Measurements from ENCODE around the gene GCFC2.

The GCFC2 gene

GRCh38 chr2:75710577-75711253 lies at the start of gene GCFC2:
GCFC2 (minus strand) TSS chr2:75710915; CDS start chr2:75710855, 60 bp downstream.
- peak; percentile 32 for TF ChIP-seq CTCF (IDR thresholded peaks at IDR 0.05)
- H3K9me3 Mint-ChIP-seq: peaks cover 22% of the 10 kb centered on the region
- H3K27ac Mint-ChIP-seq: peak within 1 kb of the TSS; percentile 97
- H3K36me3 Mint-ChIP-seq (ENCODE audit: low read depth): peaks cover 30% of the 10 kb centered on the region
- H3K27me3 Mint-ChIP-seq (ENCODE audit: low read depth, poor library complexity): no peaks in the 10 kb centered on the region
- peak; percentile 84 for DNase-seq
- H3K4me3 Mint-ChIP-seq: peak within 1 kb of the TSS; percentile 84
- peaks cover 54% of the 10 kb centered on the region for H3K4me1 Mint-ChIP-seq

DNA sequence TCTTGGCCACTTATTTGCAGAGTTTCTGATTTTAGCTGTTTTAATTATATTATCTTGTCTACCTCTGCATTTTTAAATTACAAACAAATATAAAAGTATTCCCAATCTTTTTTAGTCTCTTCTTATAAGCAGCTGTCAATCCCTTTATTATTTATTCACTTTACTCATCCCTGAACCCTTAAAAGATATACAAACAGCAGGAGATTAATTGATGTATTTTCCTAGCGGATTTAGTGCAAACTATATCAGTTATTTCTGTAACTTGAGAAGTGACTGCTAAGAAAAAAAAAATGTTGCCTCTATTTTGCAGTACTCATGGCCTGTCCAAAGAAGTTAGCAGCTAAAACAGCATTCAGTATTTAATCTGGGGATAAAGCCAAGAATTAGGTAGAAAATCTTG lies 42.1 kb upstream of the GCFC2 start:
- Mint-ChIP-seq H3K9me3 (peaks cover 12% of the 10 kb centered on the region), H3K27me3 (ENCODE audit: low read depth, poor library complexity) (no peaks in the 10 kb centered on the region), H3K27ac (no peak overlapping the region), H3K36me3 (ENCODE audit: low read depth) (no peaks in the 10 kb centered on the region), H3K4me1 (peaks cover 22% of the 10 kb centered on the region), H3K4me3 (no peak overlapping the region)
- no peak for DNase-seq
- no peak for TF ChIP-seq CTCF (IDR thresholded peaks at IDR 0.05)

DNA sequence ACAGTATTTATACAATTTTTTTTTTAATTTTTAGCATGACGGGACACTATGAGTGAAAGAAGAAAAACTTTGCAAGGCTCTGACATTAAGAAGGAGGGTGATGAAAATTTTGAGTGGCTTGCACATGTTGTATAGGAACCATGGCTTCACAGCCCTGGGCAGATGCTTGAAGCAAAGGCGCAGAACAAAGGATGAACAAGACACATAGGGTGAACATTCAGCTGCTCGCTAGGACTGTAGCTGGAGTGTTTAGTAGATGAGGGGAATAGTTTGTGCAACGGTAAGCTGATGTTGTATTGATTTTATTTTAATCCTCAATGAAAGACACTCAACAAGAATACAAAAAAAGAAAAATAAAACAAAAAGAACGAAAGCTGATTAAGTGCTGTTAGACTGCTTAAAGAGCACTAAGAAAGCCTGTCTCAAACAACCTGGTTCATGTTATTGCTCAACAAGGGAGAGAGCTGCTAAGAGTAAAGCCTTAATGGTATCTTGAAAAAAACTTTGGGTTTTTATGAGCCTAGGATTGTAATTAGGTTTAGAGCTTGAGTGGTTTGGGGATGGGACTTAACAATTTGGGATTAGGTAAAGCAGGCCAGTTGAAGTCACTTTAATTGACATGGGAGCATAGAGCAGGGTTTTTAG lies 41.2 kb upstream of the GCFC2 start:
- Mint-ChIP-seq H3K4me1 (peaks cover 22% of the 10 kb centered on the region), H3K27ac (peak overlapping the region; percentile 3), H3K27me3 (ENCODE audit: low read depth, poor library complexity) (no peaks in the 10 kb centered on the region), H3K9me3 (peaks cover 5% of the 10 kb centered on the region), H3K36me3 (ENCODE audit: low read depth) (no peaks in the 10 kb centered on the region), H3K4me3 (no peak overlapping the region)
- DNase-seq: no peak
- no peak for TF ChIP-seq CTCF (IDR thresholded peaks at IDR 0.05)

GRCh38 chr2:75751360-75751759 lies 40.6 kb upstream of the GCFC2 start:
- TF ChIP-seq CTCF (IDR thresholded peaks at IDR 0.05): no peak
- Mint-ChIP-seq H3K27ac (no peak overlapping the region), H3K36me3 (ENCODE audit: low read depth) (no peaks in the 10 kb centered on the region), H3K27me3 (ENCODE audit: low read depth, poor library complexity) (no peaks in the 10 kb centered on the region), H3K4me3 (no peak overlapping the region), H3K9me3 (peaks cover 5% of the 10 kb centered on the region), H3K4me1 (peaks cover 22% of the 10 kb centered on the region)
- no peak for DNase-seq

GRCh38 chr2:75737961-75738360 lies 27.2 kb upstream of the GCFC2 start:
- Mint-ChIP-seq H3K9me3 (peaks cover 18% of the 10 kb centered on the region), H3K27me3 (ENCODE audit: low read depth, poor library complexity) (no peaks in the 10 kb centered on the region), H3K36me3 (ENCODE audit: low read depth) (peaks cover 3% of the 10 kb centered on the region), H3K4me3 (no peak overlapping the region), H3K4me1 (no peaks in the 10 kb centered on the region), H3K27ac (no peak overlapping the region)
- TF ChIP-seq CTCF (IDR thresholded peaks at IDR 0.05): no peak
- DNase-seq: no peak

GRCh38 chr2:75736276-75736675 lies 25.6 kb upstream of the GCFC2 start:
- Mint-ChIP-seq H3K27ac (no peak overlapping the region), H3K9me3 (peaks cover 4% of the 10 kb centered on the region), H3K36me3 (ENCODE audit: low read depth) (no peaks in the 10 kb centered on the region), H3K4me1 (no peaks in the 10 kb centered on the region), H3K27me3 (ENCODE audit: low read depth, poor library complexity) (peaks cover 4% of the 10 kb centered on the region), H3K4me3 (no peak overlapping the region)
- no peak for TF ChIP-seq CTCF (IDR thresholded peaks at IDR 0.05)
- DNase-seq: no peak
